ENCODE results near the gene THSD7A.
"Not testable (repeated sequence)": the region's sequence is repeated elsewhere in the genome, so short reads cannot be mapped to it uniquely, and the experiment has no call there.

Gene THSD7A

GRCh38 chr7:11464624-11465023 is 367.4 kb downstream of the THSD7A start:
- no peaks in the 10 kb centered on the region for H3K36me3 ChIP-seq (ENCODE audit: control insufficient read depth, insufficient read depth, low read length)
- H3K27me3 ChIP-seq (ENCODE audit: control insufficient read depth, insufficient read depth, low read length): no peaks in the 10 kb centered on the region
- no peak overlapping the region for H3K9ac ChIP-seq (ENCODE audit: low read depth, low read length)
- H3K9me3 ChIP-seq (ENCODE audit: control insufficient read depth, insufficient read depth, low read length): no peaks in the 10 kb centered on the region
- H3K4me1 ChIP-seq (ENCODE audit: control insufficient read depth, insufficient read depth, low read length): no peaks in the 10 kb centered on the region
- no peak overlapping the region for H3K4me3 ChIP-seq (ENCODE audit: low read depth, low read length)

- Histone ChIP-seq H3K27me3 (ENCODE audit: control insufficient read depth, insufficient read depth, low read length) (no peaks in the 10 kb centered on the region), H3K4me3 (ENCODE audit: low read depth, low read length) (no peak overlapping the region), H3K9ac (ENCODE audit: low read depth, low read length) (no peak overlapping the region), H3K4me1 (ENCODE audit: control insufficient read depth, insufficient read depth, low read length) (no peaks in the 10 kb centered on the region), H3K9me3 (ENCODE audit: control insufficient read depth, insufficient read depth, low read length) (no peaks in the 10 kb centered on the region), H3K36me3 (ENCODE audit: control insufficient read depth, insufficient read depth, low read length) (no peaks in the 10 kb centered on the region)
Observed at GRCh38 chr7:11461946-11462345, 370.1 kb downstream of the THSD7A start.

- H3K4me3 ChIP-seq (ENCODE audit: low read depth, low read length): no peak overlapping the region
- no peaks in the 10 kb centered on the region for H3K36me3 ChIP-seq (ENCODE audit: control insufficient read depth, insufficient read depth, low read length)
- no peak overlapping the region for H3K9ac ChIP-seq (ENCODE audit: low read depth, low read length)
- no peaks in the 10 kb centered on the region for H3K9me3 ChIP-seq (ENCODE audit: control insufficient read depth, insufficient read depth, low read length)
- no peaks in the 10 kb centered on the region for H3K4me1 ChIP-seq (ENCODE audit: control insufficient read depth, insufficient read depth, low read length)
- no peaks in the 10 kb centered on the region for H3K27me3 ChIP-seq (ENCODE audit: control insufficient read depth, insufficient read depth, low read length)
Observed at GRCh38 chr7:11458736-11459483, 373.1 kb downstream of the THSD7A start.

GRCh38 chr7:11457419-11457818 is 374.6 kb downstream of the THSD7A start:
- H3K9me3 ChIP-seq (ENCODE audit: control insufficient read depth, insufficient read depth, low read length): no peaks in the 10 kb centered on the region
- no peak overlapping the region for H3K4me3 ChIP-seq (ENCODE audit: low read depth, low read length)
- H3K36me3 ChIP-seq (ENCODE audit: control insufficient read depth, insufficient read depth, low read length): no peaks in the 10 kb centered on the region
- no peaks in the 10 kb centered on the region for H3K4me1 ChIP-seq (ENCODE audit: control insufficient read depth, insufficient read depth, low read length)
- no peak overlapping the region for H3K9ac ChIP-seq (ENCODE audit: low read depth, low read length)
- no peaks in the 10 kb centered on the region for H3K27me3 ChIP-seq (ENCODE audit: control insufficient read depth, insufficient read depth, low read length)

- Histone ChIP-seq H3K9me3 (ENCODE audit: control insufficient read depth, insufficient read depth, low read length) (no peaks in the 10 kb centered on the region), H3K4me3 (ENCODE audit: low read depth, low read length) (no peak overlapping the region), H3K9ac (ENCODE audit: low read depth, low read length) (no peak overlapping the region), H3K27me3 (ENCODE audit: control insufficient read depth, insufficient read depth, low read length) (no peaks in the 10 kb centered on the region), H3K4me1 (ENCODE audit: control insufficient read depth, insufficient read depth, low read length) (no peaks in the 10 kb centered on the region), H3K36me3 (ENCODE audit: control insufficient read depth, insufficient read depth, low read length) (no peaks in the 10 kb centered on the region)
Observed at GRCh38 chr7:11456574-11456973, 375.4 kb downstream of the THSD7A start.

GRCh38 chr7:11452476-11452875 is 379.5 kb downstream of the THSD7A start:
- H3K9me3 ChIP-seq (ENCODE audit: control insufficient read depth, insufficient read depth, low read length): no peaks in the 10 kb centered on the region
- no peaks in the 10 kb centered on the region for H3K36me3 ChIP-seq (ENCODE audit: control insufficient read depth, insufficient read depth, low read length)
- no peak overlapping the region for H3K4me3 ChIP-seq (ENCODE audit: low read depth, low read length)
- no peaks in the 10 kb centered on the region for H3K27me3 ChIP-seq (ENCODE audit: control insufficient read depth, insufficient read depth, low read length)
- no peaks in the 10 kb centered on the region for H3K4me1 ChIP-seq (ENCODE audit: control insufficient read depth, insufficient read depth, low read length)
- no peak overlapping the region for H3K9ac ChIP-seq (ENCODE audit: low read depth, low read length)

- Histone ChIP-seq H3K9ac (ENCODE audit: low read depth, low read length) (no peak overlapping the region), H3K9me3 (ENCODE audit: control insufficient read depth, insufficient read depth, low read length) (no peaks in the 10 kb centered on the region), H3K27me3 (ENCODE audit: control insufficient read depth, insufficient read depth, low read length) (no peaks in the 10 kb centered on the region), H3K36me3 (ENCODE audit: control insufficient read depth, insufficient read depth, low read length) (no peaks in the 10 kb centered on the region), H3K4me1 (ENCODE audit: control insufficient read depth, insufficient read depth, low read length) (no peaks in the 10 kb centered on the region), H3K4me3 (ENCODE audit: low read depth, low read length) (no peak overlapping the region)
Observed at GRCh38 chr7:11450281-11450680, 381.7 kb downstream of the THSD7A start.

GRCh38 chr7:11449316-11449715 is 382.7 kb downstream of the THSD7A start:
- Histone ChIP-seq H3K9ac (ENCODE audit: low read depth, low read length) (no peak overlapping the region), H3K27me3 (ENCODE audit: control insufficient read depth, insufficient read depth, low read length) (no peaks in the 10 kb centered on the region), H3K4me1 (ENCODE audit: control insufficient read depth, insufficient read depth, low read length) (no peaks in the 10 kb centered on the region), H3K9me3 (ENCODE audit: control insufficient read depth, insufficient read depth, low read length) (no peaks in the 10 kb centered on the region), H3K4me3 (ENCODE audit: low read depth, low read length) (no peak overlapping the region), H3K36me3 (ENCODE audit: control insufficient read depth, insufficient read depth, low read length) (no peaks in the 10 kb centered on the region)

- no peak overlapping the region for H3K9ac ChIP-seq (ENCODE audit: low read depth, low read length)
- no peak overlapping the region for H3K4me3 ChIP-seq (ENCODE audit: low read depth, low read length)
- H3K4me1 ChIP-seq (ENCODE audit: control insufficient read depth, insufficient read depth, low read length): no peaks in the 10 kb centered on the region
- H3K9me3 ChIP-seq (ENCODE audit: control insufficient read depth, insufficient read depth, low read length): no peaks in the 10 kb centered on the region
- H3K27me3 ChIP-seq (ENCODE audit: control insufficient read depth, insufficient read depth, low read length): no peaks in the 10 kb centered on the region
- no peaks in the 10 kb centered on the region for H3K36me3 ChIP-seq (ENCODE audit: control insufficient read depth, insufficient read depth, low read length)
Observed at GRCh38 chr7:11448323-11448722, 383.7 kb downstream of the THSD7A start.

GRCh38 chr7:11447106-11447505 is 384.9 kb downstream of the THSD7A start:
- Histone ChIP-seq H3K36me3 (ENCODE audit: control insufficient read depth, insufficient read depth, low read length) (no peaks in the 10 kb centered on the region), H3K4me3 (ENCODE audit: low read depth, low read length) (no peak overlapping the region), H3K9me3 (ENCODE audit: control insufficient read depth, insufficient read depth, low read length) (no peaks in the 10 kb centered on the region), H3K4me1 (ENCODE audit: control insufficient read depth, insufficient read depth, low read length) (no peaks in the 10 kb centered on the region), H3K9ac (ENCODE audit: low read depth, low read length) (no peak overlapping the region), H3K27me3 (ENCODE audit: control insufficient read depth, insufficient read depth, low read length) (no peaks in the 10 kb centered on the region)

- not testable (repeated sequence) for H3K4me1 ChIP-seq (ENCODE audit: control insufficient read depth, insufficient read depth, low read length); H3K4me3 ChIP-seq (ENCODE audit: low read depth, low read length); H3K9ac ChIP-seq (ENCODE audit: low read depth, low read length); H3K9me3 ChIP-seq (ENCODE audit: control insufficient read depth, insufficient read depth, low read length); H3K36me3 ChIP-seq (ENCODE audit: control insufficient read depth, insufficient read depth, low read length); H3K27me3 ChIP-seq (ENCODE audit: control insufficient read depth, insufficient read depth, low read length)
Observed at GRCh38 chr7:11443934-11444333, 388.1 kb downstream of the THSD7A start.

- no peaks in the 10 kb centered on the region for H3K9me3 ChIP-seq (ENCODE audit: control insufficient read depth, insufficient read depth, low read length)
- peaks cover 12% of the 10 kb centered on the region for H3K4me1 ChIP-seq (ENCODE audit: control insufficient read depth, insufficient read depth, low read length)
- no peaks in the 10 kb centered on the region for H3K36me3 ChIP-seq (ENCODE audit: control insufficient read depth, insufficient read depth, low read length)
- no peak overlapping the region for H3K4me3 ChIP-seq (ENCODE audit: low read depth, low read length)
- H3K9ac ChIP-seq (ENCODE audit: low read depth, low read length): no peak overlapping the region
- H3K27me3 ChIP-seq (ENCODE audit: control insufficient read depth, insufficient read depth, low read length): no peaks in the 10 kb centered on the region
Observed at GRCh38 chr7:11437994-11438393, 394.0 kb downstream of the THSD7A start.
